H1 (cell line): ENCODE measurements around the gene ADCY2. TPM values are rescaled to one million over a fixed set of nuclear protein-coding genes. Genes with fewer than 3 reads are reported as not detected.

ENCODE experiments used
- ASH2L ChIP-seq: fragments of 200-600, 300-600 bp; sonication (generic); IDR thresholded peaks from one replicate; pipeline ENCODE4 v1.7.1; 2017; ENCODE audit warnings: low read length
- BRCA1 ChIP-seq: IDR thresholded peaks from 2 replicates; pipeline ENCODE4 v1.6.1; 2012; ENCODE audit warnings: low read depth, low read length, improper control_type of control experiment
- E2F6 ChIP-seq: IDR thresholded peaks from 2 replicates; pipeline ENCODE4 v1.6.1; 2012; ENCODE audit warnings: inconsistent platforms
- EP300 ChIP-seq, 2 experiments: IDR thresholded peaks; 1 replicate in 1 of 2; 2 replicates in 1 of 2; pipeline ENCODE4 v1.6.1; 2011 to 2012; ENCODE audit warnings: low read depth in 2 of 2, low read length in 2 of 2, mild to moderate bottlenecking in 2 of 2, borderline replicate concordance in 1 of 2, inconsistent platforms in 1 of 2, moderate library complexity in 1 of 2
- HDAC2 ChIP-seq, 2 experiments: fragments of 300-600 bp in 1 of 2; sonication (generic) in 1 of 2; IDR thresholded peaks; 2 replicates each; pipeline ENCODE4 v1.6.1; 2011 to 2012; ENCODE audit warnings: low read depth in 2 of 2, low read length in 2 of 2, mild to moderate bottlenecking in 2 of 2, moderate library complexity in 2 of 2, borderline replicate concordance in 1 of 2, inconsistent platforms in 1 of 2
- MAFK ChIP-seq: IDR thresholded peaks from 2 replicates; pipeline ENCODE4 v1.6.1; 2012; ENCODE audit warnings: low read depth, mild to moderate bottlenecking, improper control_type of control experiment, low read length
- SP4 ChIP-seq: IDR thresholded peaks from 2 replicates; pipeline ENCODE4 v1.6.1; 2012; ENCODE audit warnings: low read length, inconsistent platforms
- polyA plus RNA-seq, 7 experiments: library from polyadenylated mRNA; depleted of rRNA in 3 of 7; stranded (reverse) in 5 of 7; unstranded in 2 of 7; fragments of >200 nt in 5 of 7; fragments of 200-250 nt in 2 of 7; gene quantifications; 1 replicate in 5 of 7; 2 replicates in 1 of 7; 4 replicates in 1 of 7; pipeline versions ENCODE4 v1.2.1 to v1.2.3, GENCODE V29; 2011 to 2013; ENCODE audit warnings: missing spikeins in 2 of 7, mixed read lengths in 2 of 7
- total RNA-seq: library from RNA; stranded (reverse); fragmentation: NEBNext Ultra II Directional; extraction: Animal tissue kit (Norgen Biotek cat#: 25700); gene quantifications from 2 replicates; pipeline ENCODE4 v1.2.1, GENCODE V29; 2021

The ADCY2 gene
- total and polyA plus RNA-seq, 2 of the 8 experiments (the other 6 are each of a cell fraction or from before 2014, with no cell fraction given) = 35.8 to 122 TPM

GRCh38 chr5:7784683-7785380 lies 388.9 kb downstream of the ADCY2 start (continued):
- TF ChIP-seq MAFK = no peak
- TF ChIP-seq BRCA1 = no peak
- no peak for TF ChIP-seq EP300 (IDR thresholded peaks at IDR 0.05; ENCODE audit: borderline replicate concordance in 1 of 2, low read depth in 2 of 2, low read length in 2 of 2)
- no peak for TF ChIP-seq ASH2L
- no peak for TF ChIP-seq E2F6
- TF ChIP-seq HDAC2 (IDR thresholded peaks at IDR 0.05; ENCODE audit: borderline replicate concordance in 1 of 2, low read depth in 2 of 2, low read length in 2 of 2) = no peak
- TF ChIP-seq SP4 = no peak
- TF ChIP-seq, all 59 proteins: peak for 0
